HG02623 (cell line): ENCODE measurements around the gene KRT73.
"Not testable (repeated sequence)": the region's sequence is repeated elsewhere in the genome, so short reads cannot be mapped to it uniquely, and the experiment has no call there.

Experiments used
- ATAC-seq: cut with Tn5 transposase; IDR thresholded peaks from one replicate; pipeline ENCODE4 v1.9.1; 2021; ENCODE audit warnings: moderate library complexity; ENCODE audit not compliant: unreplicated experiment

KRT73 gene

GRCh38 chr12:52601671-52602070, 16.7 kb downstream of the KRT73 start:
- no peak for ATAC-seq

GRCh38 chr12:52600941-52601481, 17.3 kb downstream of the KRT73 start, which contains the start of gene KRT72:
Gene KRT72, minus strand, starts transcription at chr12:52601463. Its CDS starts 11 bp downstream, at chr12:52601452.
- ATAC-seq = no peak

GRCh38 chr12:52600475-52600874, 17.9 kb downstream of the KRT73 start:
- ATAC-seq = no peak

GRCh38 chr12:52600071-52600470, 18.3 kb downstream of the KRT73 start:
- ATAC-seq = no peak

GRCh38 chr12:52598966-52599365, 19.4 kb downstream of the KRT73 start:
- no peak for ATAC-seq

- ATAC-seq = not testable (repeated sequence)
These were observed 24.1 kb downstream of the KRT73 start for GRCh38 chr12:52594237-52594636.

GRCh38 chr12:52591521-52591920, 26.8 kb downstream of the KRT73 start:
- no peak for ATAC-seq

- no peak for ATAC-seq
These were observed 28.3 kb downstream of the KRT73 start for GRCh38 chr12:52590021-52590420.

GRCh38 chr12:52587563-52587962, 30.8 kb downstream of the KRT73 start:
- ATAC-seq = no peak

GRCh38 chr12:52585946-52586345, 32.4 kb downstream of the KRT73 start:
- no peak for ATAC-seq

- ATAC-seq = no peak
These were observed 33.3 kb downstream of the KRT73 start for GRCh38 chr12:52585066-52585465.

GRCh38 chr12:52584156-52584682, 34.1 kb downstream of the KRT73 start:
- ATAC-seq = no peak

- ATAC-seq = no peak
These were observed 35.3 kb downstream of the KRT73 start for GRCh38 chr12:52582971-52583456.

- no peak for ATAC-seq
These were observed 35.9 kb downstream of the KRT73 start for GRCh38 chr12:52582486-52582885.

- ATAC-seq = no peak
These were observed 36.9 kb downstream of the KRT73 start for GRCh38 chr12:52581481-52581880.

- ATAC-seq = no peak
These were observed 37.3 kb downstream of the KRT73 start for GRCh38 chr12:52581066-52581465.

GRCh38 chr12:52580496-52580895, 37.9 kb downstream of the KRT73 start:
- no peak for ATAC-seq

- ATAC-seq = no peak
These were observed 38.6 kb downstream of the KRT73 start for GRCh38 chr12:52579468-52580465.

- ATAC-seq = no peak
These were observed 39.9 kb downstream of the KRT73 start for GRCh38 chr12:52578469-52578868.

- no peak for ATAC-seq
These were observed 41.0 kb downstream of the KRT73 start for GRCh38 chr12:52577316-52577715.

- no peak for ATAC-seq
These were observed 42.4 kb downstream of the KRT73 start for GRCh38 chr12:52575948-52576347.

- no peak for ATAC-seq
These were observed 43.1 kb downstream of the KRT73 start for GRCh38 chr12:52575256-52575655.
